ENCODE results near the gene MOB2. TPM values are rescaled to one million over a fixed set of nuclear protein-coding genes. Genes with fewer than 3 reads are reported as not detected.

MOB2 gene
- total RNA-seq, 1 donor from 2014 or later: 38.2 TPM

GRCh38 chr11:1478011-1478410, 8.6 kb downstream of the MOB2 start:
- TF ChIP-seq CTCF (IDR thresholded peaks at IDR 0.05; ENCODE audit: insufficient read depth, low read length, severe bottlenecking): no peak
- no peaks in the 10 kb centered on the region for H3K27me3 ChIP-seq (ENCODE audit: control insufficient read depth, insufficient read depth, low read length)
- DNase-seq (ENCODE audit: low read depth): no peak
- FAIRE-seq: no peak
- H3K36me3 ChIP-seq (ENCODE audit: control insufficient read depth, insufficient read depth, low read length): peaks cover 20% of the 10 kb centered on the region
- H3K4me3 ChIP-seq (ENCODE audit: low read depth, low read length): no peak overlapping the region

- Histone ChIP-seq H3K36me3 (ENCODE audit: control insufficient read depth, insufficient read depth, low read length) (peaks cover 20% of the 10 kb centered on the region), H3K27me3 (ENCODE audit: control insufficient read depth, insufficient read depth, low read length) (no peaks in the 10 kb centered on the region), H3K4me3 (ENCODE audit: low read depth, low read length) (no peak overlapping the region)
- FAIRE-seq (peak; percentile 90), DNase-seq (ENCODE audit: low read depth) (no peak)
- no peak for TF ChIP-seq CTCF (IDR thresholded peaks at IDR 0.05; ENCODE audit: insufficient read depth, low read length, severe bottlenecking)
These were observed 9.4 kb downstream of the MOB2 start for GRCh38 chr11:1476940-1477736.

- DNase-seq (ENCODE audit: low read depth): no peak
- no peak for TF ChIP-seq CTCF (IDR thresholded peaks at IDR 0.05; ENCODE audit: insufficient read depth, low read length, severe bottlenecking)
- peaks cover 25% of the 10 kb centered on the region for H3K36me3 ChIP-seq (ENCODE audit: control insufficient read depth, insufficient read depth, low read length)
- no peak overlapping the region for H3K4me3 ChIP-seq (ENCODE audit: low read depth, low read length)
- H3K27me3 ChIP-seq (ENCODE audit: control insufficient read depth, insufficient read depth, low read length): no peaks in the 10 kb centered on the region
- FAIRE-seq: no peak
These were observed 10.7 kb downstream of the MOB2 start for GRCh38 chr11:1475841-1476240.

GRCh38 chr11:1473786-1474185, 12.8 kb downstream of the MOB2 start:
- Histone ChIP-seq H3K36me3 (ENCODE audit: control insufficient read depth, insufficient read depth, low read length) (peaks cover 18% of the 10 kb centered on the region), H3K4me3 (ENCODE audit: low read depth, low read length) (no peak overlapping the region), H3K27me3 (ENCODE audit: control insufficient read depth, insufficient read depth, low read length) (no peaks in the 10 kb centered on the region)
- no peak for TF ChIP-seq CTCF (IDR thresholded peaks at IDR 0.05; ENCODE audit: insufficient read depth, low read length, severe bottlenecking)
- DNase-seq (ENCODE audit: low read depth) (no peak), FAIRE-seq (no peak)

- FAIRE-seq (no peak), DNase-seq (ENCODE audit: low read depth) (no peak)
- H3K4me3 ChIP-seq (ENCODE audit: low read depth, low read length): no peak overlapping the region
- no peak for TF ChIP-seq CTCF (IDR thresholded peaks at IDR 0.05; ENCODE audit: insufficient read depth, low read length, severe bottlenecking)
- H3K36me3 ChIP-seq (ENCODE audit: control insufficient read depth, insufficient read depth, low read length): peaks cover 12% of the 10 kb centered on the region
- H3K27me3 ChIP-seq (ENCODE audit: control insufficient read depth, insufficient read depth, low read length): no peaks in the 10 kb centered on the region
These were observed 13.5 kb downstream of the MOB2 start for GRCh38 chr11:1473011-1473628.
